Hepatocyte (in vitro differentiated cells): Measurements from ENCODE around the gene CTDSP2. TPM values are rescaled to one million over a fixed set of nuclear protein-coding genes. Genes with fewer than 3 reads are reported as not detected.

Source experiments
- DNase-seq: peaks from one replicate; pipeline ENCODE4 v3.0.0-alpha.2; 2016; ENCODE audit warnings: low spot score
- H2AFZ ChIP-seq: fragments of 200-600 bp; sonication (generic); 2 replicates; pipeline ENCODE4 v1.6.0; 2016; ENCODE audit warnings: antibody characterized with exemption, mild to moderate bottlenecking
- H3K27ac ChIP-seq: fragments of 200-600 bp; sonication (generic); 2 replicates; pipeline ENCODE4 v1.5.1; 2016; ENCODE audit warnings: mild to moderate bottlenecking
- H3K27me3 ChIP-seq: fragments of 200-600 bp; sonication (generic); 2 replicates; pipeline ENCODE4 v1.6.1; 2016
- H3K36me3 ChIP-seq: fragments of 200-600 bp; sonication (generic); replicated peaks from 2 replicates; pipeline ENCODE4 v1.5.1; 2016; ENCODE audit warnings: low read depth; ENCODE audit not compliant: insufficient read depth
- H3K4me1 ChIP-seq: fragments of 200-600 bp; sonication (generic); 2 replicates; pipeline ENCODE4 v1.5.1; 2016; ENCODE audit warnings: mild to moderate bottlenecking, moderate library complexity; ENCODE audit not compliant: insufficient read depth
- H3K4me2 ChIP-seq: fragments of 200-600 bp; sonication (generic); 2 replicates; pipeline ENCODE4 v1.6.0; 2016
- H3K4me3 ChIP-seq: fragments of 200-600 bp; sonication (generic); 2 replicates; pipeline ENCODE4 v1.5.1; 2016; ENCODE audit warnings: mild to moderate bottlenecking
- H3K79me2 ChIP-seq: fragments of 200-600 bp; sonication (generic); 2 replicates; pipeline ENCODE4 v1.6.0; 2017; ENCODE audit warnings: mild to moderate bottlenecking
- H3K9me2 ChIP-seq: fragments of 200-600 bp; sonication (generic); replicated peaks from 2 replicates; pipeline ENCODE4 v1.6.0; 2017; ENCODE audit warnings: mild to moderate bottlenecking; ENCODE audit not compliant: insufficient read depth
- H3K9me3 ChIP-seq: fragments of 200-600 bp; sonication (generic); 2 replicates; pipeline ENCODE4 v1.5.1; 2016; ENCODE audit warnings: low read depth, mild to moderate bottlenecking
- H4K20me1 ChIP-seq: fragments of 200-600 bp; sonication (generic); 2 replicates; pipeline ENCODE4 v1.6.0; 2016; ENCODE audit warnings: mild to moderate bottlenecking; ENCODE audit not compliant: insufficient read depth, poor library complexity, severe bottlenecking
- CTCF ChIP-seq: fragments of 200-600 bp; sonication (generic); IDR thresholded peaks from 2 replicates; pipeline ENCODE4 v1.5.1; 2016; ENCODE audit warnings: antibody characterized with exemption, mild to moderate bottlenecking; ENCODE audit not compliant: poor library complexity
- EZH2 ChIP-seq: fragments of 200-600 bp; sonication (generic); IDR thresholded peaks from 2 replicates; pipeline ENCODE4 v1.6.1; 2016; ENCODE audit warnings: antibody characterized with exemption, mild to moderate bottlenecking, borderline replicate concordance
- EZH2phosphoT487 ChIP-seq: fragments of 200-600 bp; sonication (generic); IDR thresholded peaks from one replicate; pipeline ENCODE4 v1.6.1; 2018; ENCODE audit warnings: antibody characterized with exemption, mild to moderate bottlenecking, low read depth, moderate library complexity; ENCODE audit not compliant: unreplicated experiment, severe bottlenecking
- WGBS: methylation state at CpG from one replicate; pipeline ENCODE4 v1.1.6; 2016; ENCODE audit warnings: low lambda C conversion rate; ENCODE audit errors: missing lambda C conversion rate; 5-methylcytosine and 5-hydroxymethylcytosine counted together
- polyA plus RNA-seq: library from polyadenylated mRNA; unstranded; fragments of >200 nt; fragmentation: Nextera tagmentation; extraction: Ambion mirVana; gene quantifications from 2 replicates; pipeline ENCODE4 v1.2.1, GENCODE V29; 2016
- total RNA-seq: library from RNA; depleted of rRNA; stranded (reverse); fragments of >200 nt; gene quantifications from 2 replicates; pipeline ENCODE4 v1.2.3, GENCODE V29; 2014

The CTDSP2 gene
- total and polyA plus RNA-seq, 2 experiments from 2014 or later = 75.9 to 96.8 TPM

- H3K9me3 ChIP-seq = no peaks in the 10 kb centered on the region
- DNase-seq = no peak
- H3K4me2 ChIP-seq = peak overlapping the region; percentile 91
- TF ChIP-seq CTCF = no peak
- no peak for TF ChIP-seq EZH2
- TF ChIP-seq EZH2phosphoT487 = no peak
- peaks cover 43% of the 10 kb centered on the region for H4K20me1 ChIP-seq
- H3K79me2 ChIP-seq = peaks cover 52% of the 10 kb centered on the region
- peak overlapping the region; percentile 99 for H3K27ac ChIP-seq
- H3K27me3 ChIP-seq = no peaks in the 10 kb centered on the region
- H2AFZ ChIP-seq = peak overlapping the region; percentile 82
- H3K4me1 ChIP-seq = peaks cover 32% of the 10 kb centered on the region
- H3K9me2 ChIP-seq = no peaks in the 10 kb centered on the region
- 0% methylated on average over 20 of the region's 26 CpGs for WGBS
- H3K36me3 ChIP-seq = no peaks in the 10 kb centered on the region
- H3K4me3 ChIP-seq = peak overlapping the region; percentile 95
Measured at GRCh38 chr12:57846285-57846576, 298 bp downstream of the CTDSP2 start.

- no peak for TF ChIP-seq CTCF
- no peak for TF ChIP-seq EZH2
- no peak for TF ChIP-seq EZH2phosphoT487
- H3K27ac ChIP-seq = peak overlapping the region; percentile 99
- peak overlapping the region; percentile 95 for H3K4me3 ChIP-seq
- peaks cover 49% of the 10 kb centered on the region for H4K20me1 ChIP-seq
- DNase-seq = peak; percentile 88
- peaks cover 58% of the 10 kb centered on the region for H3K79me2 ChIP-seq
- no peaks in the 10 kb centered on the region for H3K27me3 ChIP-seq
- no peaks in the 10 kb centered on the region for H3K9me2 ChIP-seq
- under 1% methylated on average over 42 of the region's 81 CpGs for WGBS
- peak overlapping the region; percentile 82 for H2AFZ ChIP-seq
- peaks cover 37% of the 10 kb centered on the region for H3K4me1 ChIP-seq
- H3K9me3 ChIP-seq = no peaks in the 10 kb centered on the region
- H3K36me3 ChIP-seq = no peaks in the 10 kb centered on the region
- H3K4me2 ChIP-seq = peak overlapping the region; percentile 91
Measured at GRCh38 chr12:57845478-57846284, 848 bp downstream of the CTDSP2 start.

- H3K36me3 ChIP-seq = no peaks in the 10 kb centered on the region
- peaks cover 45% of the 10 kb centered on the region for H3K4me1 ChIP-seq
- 2% methylated on average over 35 of the region's 42 CpGs for WGBS
- H3K27me3 ChIP-seq = no peaks in the 10 kb centered on the region
- peak overlapping the region; percentile 99 for H3K27ac ChIP-seq
- H3K79me2 ChIP-seq = peaks cover 66% of the 10 kb centered on the region
- H4K20me1 ChIP-seq = peaks cover 57% of the 10 kb centered on the region
- H3K9me2 ChIP-seq = no peaks in the 10 kb centered on the region
- peak overlapping the region; percentile 95 for H3K4me3 ChIP-seq
- no peak for TF ChIP-seq EZH2
- H2AFZ ChIP-seq = no peak overlapping the region
- no peaks in the 10 kb centered on the region for H3K9me3 ChIP-seq
- peak overlapping the region; percentile 91 for H3K4me2 ChIP-seq
- DNase-seq = peak; percentile 71
Measured at GRCh38 chr12:57844709-57845477, 1.6 kb downstream of the CTDSP2 start.
